Measurements from ENCODE around the gene YDJC. TPM values are rescaled to one million over a fixed set of nuclear protein-coding genes. Genes with fewer than 3 reads are reported as not detected.
"Not testable (repeated sequence)": the region's sequence is repeated elsewhere in the genome, so short reads cannot be mapped to it uniquely, and the experiment has no call there.

YDJC gene
- total and polyA plus RNA-seq, 2 of the 8 experiments (the other 6 are each of a cell fraction or from before 2014, with no cell fraction given) = 36.7 to 45.2 TPM

DNA sequence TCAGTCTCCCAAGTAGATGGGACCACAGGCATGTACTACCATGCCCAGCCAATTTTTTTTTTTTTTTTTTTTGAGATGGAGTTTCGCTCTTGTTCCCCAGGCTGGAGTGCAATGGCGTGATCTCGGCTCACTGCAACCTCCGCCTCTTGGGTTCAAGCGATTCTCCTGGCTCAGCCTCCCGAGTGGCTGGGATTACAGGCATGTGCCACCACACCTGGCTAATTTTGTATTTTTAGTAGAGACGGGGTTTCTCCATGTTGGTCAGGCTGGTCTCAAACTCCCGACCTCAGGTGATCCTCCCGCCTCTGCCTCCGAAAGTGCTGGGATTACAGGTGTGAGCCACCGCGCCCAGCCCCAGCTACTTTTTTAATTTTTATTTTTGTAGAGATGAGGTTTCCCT, 49.0 kb upstream of the YDJC start:
- H4K91ac ChIP-seq (replicated peaks; ENCODE audit: insufficient read length, low read length); H3K56ac ChIP-seq (replicated peaks; ENCODE audit: insufficient read length, low read depth, low read length); POLR2A ChIA-PET (ENCODE audit: partially characterized antibody); H3K9ac ChIP-seq (replicated peaks in 1 of 4; ENCODE audit: extremely low read depth in 1 of 4, low read depth in 3 of 4, low read length in 3 of 4); H3K79me1 ChIP-seq (ENCODE audit: low read depth, low read length); H3K23ac ChIP-seq (ENCODE audit: insufficient read length); H4K8ac ChIP-seq (ENCODE audit: extremely low read depth, insufficient read depth, low read length); H2AFZ ChIP-seq (ENCODE audit: low read length); FAIRE-seq; H3K14ac ChIP-seq (ENCODE audit: insufficient read length); H3K4me2 ChIP-seq (ENCODE audit: insufficient read depth in 1 of 2, low read depth in 2 of 2, low read length in 2 of 2); H3K4me1 ChIP-seq (replicated peaks in 1 of 4; ENCODE audit: control insufficient read depth in 3 of 4, insufficient read depth in 4 of 4, low read length in 3 of 4); H3K79me2 ChIP-seq (ENCODE audit: control insufficient read depth in 1 of 2, insufficient read depth in 2 of 2, low read length in 2 of 2); DNase-seq (ENCODE audit: low read depth in 1 of 2, low spot score in 2 of 2); H3K4me3 ChIP-seq (ENCODE audit: extremely low read depth in 1 of 4, insufficient read depth in 2 of 4, low read depth in 3 of 4, low read length in 4 of 4); H2BK20ac ChIP-seq (ENCODE audit: low read length); H3K23me2 ChIP-seq (ENCODE audit: low read depth, low read length); H2BK120ac ChIP-seq (replicated peaks; ENCODE audit: low read depth, low read length); H2BK5ac ChIP-seq (ENCODE audit: low read depth, low read length); H3K18ac ChIP-seq (ENCODE audit: extremely low read depth, low read length); H2BK15ac ChIP-seq (ENCODE audit: low read length); H2BK12ac ChIP-seq (ENCODE audit: low read depth, low read length); H3K4ac ChIP-seq (replicated peaks; ENCODE audit: insufficient read length, low read depth, low read length); H4K5ac ChIP-seq (ENCODE audit: insufficient read length, low read depth, low read length); H2AK5ac ChIP-seq (ENCODE audit: low read depth, low read length); H3K27me3 ChIP-seq (replicated peaks in 1 of 4; ENCODE audit: control insufficient read depth in 3 of 4, extremely low read depth in 1 of 4, insufficient read depth in 3 of 4, low read length in 3 of 4); H4K20me1 ChIP-seq (replicated peaks in 1 of 2; ENCODE audit: control insufficient read depth in 1 of 2, insufficient read depth in 2 of 2, low read length in 2 of 2); H3K27ac ChIP-seq (ENCODE audit: low read depth, low read length): not testable (repeated sequence)
- Histone ChIP-seq H3K9me3 (ENCODE audit: insufficient read depth in 2 of 2, low read depth in 1 of 2, low read length in 1 of 2) (peaks cover 0 to 12% of the 10 kb centered on the region in 2 experiments; a peak in 1 of 4 replicates), H3K36me3 (ENCODE audit: control insufficient read depth in 2 of 4, insufficient read depth in 4 of 4, low read length in 3 of 4) (peaks cover 3 to 11% (median 6%) of the 10 kb centered on the region in 4 experiments; a peak in 4 of 8 replicates)
- WGBS, 2 experiments (ENCODE audit: extremely low coverage in 1 of 2, insufficient coverage in 1 of 2, insufficient read length in 1 of 2, insufficient replicate concordance in 2 of 2, low coverage in 1 of 2, low lambda C conversion rate in 2 of 2, missing lambda C conversion rate in 1 of 2) = 95% methylated on average over 12 of the region's 12 CpGs; no CpG with 5 or more reads in 1 of the 2 experiments
- CTCF ChIA-PET (ENCODE audit: partially characterized antibody) = interaction anchor here (0.6 kb wide), 1 partner anchor 85 kb away, joined by 3 read pairs; no protein-coding TSS in a partner anchor

All from H1 (cell line).